NCI-H510A treated with DMSO at 0.1 percent for 48 hours (cell line): ENCODE data around the gene CREBZF.
"Not testable (repeated sequence)": the region's sequence is repeated elsewhere in the genome, so short reads cannot be mapped to it uniquely, and the experiment has no call there.

Source experiments
- DNase-seq: peaks from one replicate; lab custom pipeline; 2025; lab: John Stamatoyannopoulos, UW

CREBZF gene

GRCh38 chr11:85626496-85626895, 38.4 kb downstream of the CREBZF start:
- DNase-seq = peak; percentile 10

GRCh38 chr11:85620256-85620655, 44.7 kb downstream of the CREBZF start:
- DNase-seq = no peak

- DNase-seq = no peak
Observed at GRCh38 chr11:85619499-85619898, 45.4 kb downstream of the CREBZF start.

- DNase-seq = not testable (repeated sequence)
Observed at GRCh38 chr11:85611643-85612042, 53.3 kb downstream of the CREBZF start.
